Retinal pigment epithelial cell (primary cell): ENCODE data around the gene CDK17.

Experiments used
- DNase-seq: peaks from one replicate; pipeline ENCODE4 v3.0.0-alpha.2; 2010; ENCODE audit warnings: low read depth
- H3K4me3 ChIP-seq: 2 replicates; pipeline ENCODE4 v1.5.1; 2011; ENCODE audit warnings: mild to moderate bottlenecking, low read length, control low read depth, moderate library complexity
- TF ChIP-seq, protein P1 (sequence below): conservative IDR thresholded peaks from 2 replicates; pipeline ENCODE4 v1.5.1; 2011; ENCODE audit warnings: low read depth, low read length, control low read depth, inconsistent platforms

CDK17 gene

DNA sequence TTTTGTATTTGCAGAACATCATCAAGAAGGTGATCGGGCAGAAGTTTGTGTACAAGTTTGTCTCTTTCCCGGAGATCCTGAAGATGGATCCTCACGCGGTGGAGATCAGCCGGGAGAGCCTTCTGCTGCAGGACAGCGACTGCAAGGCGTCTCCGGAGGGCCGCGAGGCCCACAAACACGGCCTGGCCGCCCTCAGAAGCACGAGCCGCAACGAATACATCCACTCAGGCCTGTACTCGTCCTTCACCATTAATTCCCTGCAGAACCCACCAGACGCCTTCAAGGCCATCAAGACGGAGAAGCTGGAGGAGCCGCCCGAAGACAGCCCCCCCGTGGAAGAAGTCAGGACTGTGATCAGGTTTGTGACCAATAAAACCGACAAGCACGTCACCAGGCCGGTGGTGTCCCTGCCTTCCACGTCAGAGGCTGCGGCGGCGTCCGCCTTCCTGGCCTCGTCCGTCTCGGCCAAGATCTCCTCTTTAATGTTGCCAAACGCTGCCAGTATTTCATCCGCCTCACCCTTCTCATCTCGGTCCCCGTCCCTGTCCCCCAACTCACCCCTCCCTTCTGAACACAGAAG is 153.2 kb downstream of the CDK17 start:
- DNase-seq, result no peak
- TF ChIP-seq, protein P1, sequence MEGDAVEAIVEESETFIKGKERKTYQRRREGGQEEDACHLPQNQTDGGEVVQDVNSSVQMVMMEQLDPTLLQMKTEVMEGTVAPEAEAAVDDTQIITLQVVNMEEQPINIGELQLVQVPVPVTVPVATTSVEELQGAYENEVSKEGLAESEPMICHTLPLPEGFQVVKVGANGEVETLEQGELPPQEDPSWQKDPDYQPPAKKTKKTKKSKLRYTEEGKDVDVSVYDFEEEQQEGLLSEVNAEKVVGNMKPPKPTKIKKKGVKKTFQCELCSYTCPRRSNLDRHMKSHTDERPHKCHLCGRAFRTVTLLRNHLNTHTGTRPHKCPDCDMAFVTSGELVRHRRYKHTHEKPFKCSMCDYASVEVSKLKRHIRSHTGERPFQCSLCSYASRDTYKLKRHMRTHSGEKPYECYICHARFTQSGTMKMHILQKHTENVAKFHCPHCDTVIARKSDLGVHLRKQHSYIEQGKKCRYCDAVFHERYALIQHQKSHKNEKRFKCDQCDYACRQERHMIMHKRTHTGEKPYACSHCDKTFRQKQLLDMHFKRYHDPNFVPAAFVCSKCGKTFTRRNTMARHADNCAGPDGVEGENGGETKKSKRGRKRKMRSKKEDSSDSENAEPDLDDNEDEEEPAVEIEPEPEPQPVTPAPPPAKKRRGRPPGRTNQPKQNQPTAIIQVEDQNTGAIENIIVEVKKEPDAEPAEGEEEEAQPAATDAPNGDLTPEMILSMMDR, result no peak
- H3K4me3 ChIP-seq, result no peak overlapping the region

DNA sequence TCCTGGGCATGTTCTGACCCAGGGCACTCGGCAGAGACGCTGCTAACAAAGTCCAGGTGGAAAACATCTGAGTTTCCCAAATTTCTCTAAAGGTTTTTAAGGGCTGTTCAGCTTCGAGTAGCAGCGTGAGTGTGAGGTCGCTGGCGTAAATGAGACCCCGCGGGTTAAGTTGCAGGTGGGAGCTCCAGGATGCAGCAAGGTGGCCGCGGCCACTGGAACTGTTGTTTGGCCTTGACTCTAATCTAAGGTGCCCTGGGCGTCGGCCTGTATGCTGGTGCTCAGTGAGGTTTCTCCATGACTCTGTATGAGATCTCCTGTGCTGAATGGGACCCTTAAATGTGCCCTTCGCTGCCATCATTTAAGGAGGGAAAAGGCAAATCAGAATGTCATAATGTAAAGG is 155.4 kb downstream of the CDK17 start:
- TF ChIP-seq, protein P1, result no peak

DNA sequence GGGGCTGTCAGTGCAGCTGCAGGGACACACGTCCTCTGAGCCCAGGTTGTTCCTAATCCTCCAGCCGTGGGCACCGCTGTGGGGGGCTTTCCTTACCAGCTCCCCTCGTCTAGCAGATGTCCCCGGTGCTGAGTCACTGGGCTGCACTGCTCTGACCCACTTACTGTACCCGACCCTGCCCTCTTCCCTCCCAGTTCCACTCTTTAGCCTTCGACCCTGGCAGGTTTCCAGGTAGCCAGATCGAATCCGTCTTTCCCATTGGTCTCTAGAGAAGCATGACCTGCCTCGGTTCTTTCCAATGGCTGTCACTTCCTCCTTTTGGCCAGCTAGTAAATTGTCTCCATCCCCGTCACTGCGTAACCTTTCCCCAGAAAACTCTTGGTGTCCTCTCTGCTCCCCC is 157.6 kb downstream of the CDK17 start:
- H3K4me3 ChIP-seq, result no peak overlapping the region
- TF ChIP-seq, protein P1, result no peak
- no peak for DNase-seq

More for the DNA sequence above, 155.4 kb downstream of the CDK17 start:
- no peak for DNase-seq
- no peak overlapping the region for H3K4me3 ChIP-seq

DNA sequence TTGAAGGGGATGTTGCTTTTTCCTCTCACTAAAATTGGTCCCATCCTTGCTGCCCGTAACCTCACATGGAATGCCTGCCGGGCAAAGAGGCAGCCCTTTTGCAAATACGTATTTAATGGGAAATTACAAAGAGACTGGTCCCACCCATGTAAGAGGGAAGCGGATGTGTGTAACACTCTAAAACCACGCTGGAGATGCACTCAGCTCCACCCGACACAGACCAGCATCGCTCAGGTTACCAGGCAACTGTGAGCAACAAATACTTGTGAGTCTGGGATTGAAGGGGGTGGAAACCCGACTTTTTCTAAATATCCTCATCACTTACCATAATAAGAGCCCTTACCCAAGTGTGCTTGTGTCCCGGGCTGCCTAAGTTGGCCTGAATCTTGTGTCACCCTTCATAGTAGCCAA is 158.4 kb downstream of the CDK17 start:
- no peak overlapping the region for H3K4me3 ChIP-seq
- TF ChIP-seq, protein P1, result no peak
- no peak for DNase-seq

DNA sequence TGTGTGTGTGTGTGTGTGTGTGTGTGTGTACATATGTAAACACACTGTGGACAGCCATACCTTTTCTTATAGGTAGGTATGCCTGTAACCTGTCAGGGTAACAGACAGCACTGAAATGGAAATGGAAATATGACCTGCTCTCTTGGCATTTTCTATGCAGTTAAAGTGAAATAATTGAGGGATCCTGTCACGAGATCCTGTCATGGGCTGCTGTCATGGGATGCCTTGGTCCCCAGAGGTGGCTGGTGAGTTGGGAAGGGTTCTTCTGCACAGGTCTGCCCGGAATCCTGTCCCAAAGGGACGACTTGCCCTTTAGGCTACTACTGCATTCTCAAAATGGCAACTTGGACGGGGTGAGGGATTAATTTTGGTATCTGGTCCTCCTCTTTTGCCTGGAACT is 158.8 kb downstream of the CDK17 start:
- H3K4me3 ChIP-seq, result no peak overlapping the region
- TF ChIP-seq, protein P1, result no peak
- DNase-seq, result no peak

DNA sequence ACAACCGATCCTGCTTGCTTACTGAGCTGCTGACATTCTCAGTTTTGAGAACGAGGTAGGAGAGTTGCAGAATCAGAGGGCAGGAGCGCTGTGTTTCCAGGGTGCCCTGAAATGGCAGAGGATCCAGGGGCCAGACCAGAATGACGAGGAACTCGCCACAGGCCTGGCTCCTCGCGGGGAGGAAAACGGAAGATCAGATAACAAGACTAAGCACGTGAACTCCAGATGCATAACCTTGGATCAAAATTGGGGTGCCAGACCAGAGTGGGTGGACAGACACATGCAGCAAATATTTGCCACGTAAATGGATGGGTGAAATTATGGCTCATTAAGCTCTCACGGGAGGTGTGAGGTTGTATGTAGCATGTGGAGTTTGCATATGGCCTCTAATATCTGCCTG is 159.6 kb downstream of the CDK17 start:
- no peak overlapping the region for H3K4me3 ChIP-seq
- TF ChIP-seq, protein P1, result no peak
- no peak for DNase-seq
